ENCODE data around the gene RNF149.

DNA sequence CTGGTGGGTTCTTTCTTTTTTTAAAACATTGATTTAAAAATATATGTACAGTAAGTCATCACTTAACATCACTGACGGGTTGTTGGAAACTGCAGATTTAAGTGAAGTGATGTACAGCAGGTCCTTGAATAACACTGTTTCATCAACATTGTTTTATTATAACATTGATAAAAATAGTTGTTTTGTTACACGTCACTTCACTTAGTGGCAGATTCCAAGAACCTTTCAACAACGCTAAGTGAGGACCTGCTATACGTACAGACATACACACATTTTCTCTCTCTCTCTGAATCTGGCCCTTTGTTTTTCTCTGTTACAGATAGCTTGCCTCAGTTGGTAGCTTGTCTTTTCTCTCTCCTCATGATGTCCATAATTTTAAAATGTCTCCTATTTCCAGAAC lies 46.4 kb downstream of the RNF149 start:
- TF ChIP-seq, protein P1, sequence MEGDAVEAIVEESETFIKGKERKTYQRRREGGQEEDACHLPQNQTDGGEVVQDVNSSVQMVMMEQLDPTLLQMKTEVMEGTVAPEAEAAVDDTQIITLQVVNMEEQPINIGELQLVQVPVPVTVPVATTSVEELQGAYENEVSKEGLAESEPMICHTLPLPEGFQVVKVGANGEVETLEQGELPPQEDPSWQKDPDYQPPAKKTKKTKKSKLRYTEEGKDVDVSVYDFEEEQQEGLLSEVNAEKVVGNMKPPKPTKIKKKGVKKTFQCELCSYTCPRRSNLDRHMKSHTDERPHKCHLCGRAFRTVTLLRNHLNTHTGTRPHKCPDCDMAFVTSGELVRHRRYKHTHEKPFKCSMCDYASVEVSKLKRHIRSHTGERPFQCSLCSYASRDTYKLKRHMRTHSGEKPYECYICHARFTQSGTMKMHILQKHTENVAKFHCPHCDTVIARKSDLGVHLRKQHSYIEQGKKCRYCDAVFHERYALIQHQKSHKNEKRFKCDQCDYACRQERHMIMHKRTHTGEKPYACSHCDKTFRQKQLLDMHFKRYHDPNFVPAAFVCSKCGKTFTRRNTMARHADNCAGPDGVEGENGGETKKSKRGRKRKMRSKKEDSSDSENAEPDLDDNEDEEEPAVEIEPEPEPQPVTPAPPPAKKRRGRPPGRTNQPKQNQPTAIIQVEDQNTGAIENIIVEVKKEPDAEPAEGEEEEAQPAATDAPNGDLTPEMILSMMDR (IDR thresholded peaks at IDR 0.05): no peak
- no peak for TF ChIP-seq POLR2A (IDR thresholded peaks at IDR 0.05)

Measured in adrenal gland (tissue), 5 donors.